ENCODE data around the gene NFIA. TPM values are rescaled to one million over a fixed set of nuclear protein-coding genes. Genes with fewer than 3 reads are reported as not detected.
A peak's percentile ranks its signal among the peaks of the same experiment; 100 is the strongest.

The NFIA gene
- total and polyA plus RNA-seq, 10 of the 15 experiments (the other 5 are each of a cell fraction or from before 2014, with no cell fraction given): 0.10 to 0.16 TPM; not detected in 8

- TF ChIP-seq CREM (IDR thresholded peaks at IDR 0.05; ENCODE audit: low read depth) (no peak), RFX5 (IDR thresholded peaks at IDR 0.05; ENCODE audit: low read depth, low read length) (no peak), NKRF (conservative IDR thresholded peaks at IDR 0.05) (no peak)
- TF ChIP-seq, protein P1, sequence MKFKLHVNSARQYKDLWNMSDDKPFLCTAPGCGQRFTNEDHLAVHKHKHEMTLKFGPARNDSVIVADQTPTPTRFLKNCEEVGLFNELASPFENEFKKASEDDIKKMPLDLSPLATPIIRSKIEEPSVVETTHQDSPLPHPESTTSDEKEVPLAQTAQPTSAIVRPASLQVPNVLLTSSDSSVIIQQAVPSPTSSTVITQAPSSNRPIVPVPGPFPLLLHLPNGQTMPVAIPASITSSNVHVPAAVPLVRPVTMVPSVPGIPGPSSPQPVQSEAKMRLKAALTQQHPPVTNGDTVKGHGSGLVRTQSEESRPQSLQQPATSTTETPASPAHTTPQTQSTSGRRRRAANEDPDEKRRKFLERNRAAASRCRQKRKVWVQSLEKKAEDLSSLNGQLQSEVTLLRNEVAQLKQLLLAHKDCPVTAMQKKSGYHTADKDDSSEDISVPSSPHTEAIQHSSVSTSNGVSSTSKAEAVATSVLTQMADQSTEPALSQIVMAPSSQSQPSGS (IDR thresholded peaks at IDR 0.05; ENCODE audit: low read length): no peak
Measured at GRCh38 chr1:61035880-61036279, 46.5 kb upstream of the NFIA start (continued).

DNA sequence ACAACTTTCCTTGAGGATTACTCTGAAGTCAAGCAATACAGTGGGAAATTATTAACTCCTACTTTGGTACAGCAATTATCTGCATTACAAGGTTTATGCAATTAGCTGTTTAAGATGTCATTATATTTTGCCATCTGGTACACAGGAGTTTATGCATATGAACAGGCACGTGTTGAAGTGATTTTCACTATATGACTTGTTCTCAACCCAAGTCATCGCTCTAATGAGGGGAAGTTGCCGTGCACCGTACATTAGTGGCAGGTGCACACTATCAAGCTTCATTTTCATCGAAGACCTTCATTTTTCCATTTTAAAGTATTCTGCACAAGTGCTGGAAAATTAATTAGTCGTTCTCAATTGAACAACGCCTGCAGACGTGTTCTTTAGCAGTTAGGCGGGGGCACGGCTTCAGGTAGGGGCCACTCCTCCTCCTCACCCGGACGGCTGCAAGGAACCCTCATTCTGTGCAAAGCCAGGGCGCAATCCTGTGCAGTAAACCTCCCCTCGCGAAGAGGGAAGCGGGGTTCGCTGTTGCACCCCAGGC is 39.8 kb upstream of the NFIA start:
- ATAC-seq (peak; percentile 34; the same call in 2 of the 3 replicates), FAIRE-seq (no peak), DNase-seq (ENCODE audit: low read depth, low spot score) (no peak)
- ChIA-PET SMC1A (ENCODE audit: uncharacterized antibody, unreplicated experiment) (interaction anchor here (1.0 kb wide), 1 partner anchor 194 kb away, joined by 3 read pairs; no protein-coding TSS in a partner anchor), CTCF (interaction anchor here (0.9 to 2.2 kb wide), 8 partner anchors 13 to 762 kb away, joined by 3 to 13 read pairs (median 4); no protein-coding TSS in a partner anchor), RAD21 (ENCODE audit: unreplicated experiment) (interaction anchor here (1.0 to 1.5 kb wide), 3 partner anchors 64 to 1071 kb away, joined by 4 to 8 read pairs (median 5); no protein-coding TSS in a partner anchor), POLR2A (no interaction called here)
- intact Hi-C loops (cut with micrococcal nuclease; ENCODE audit: unreplicated experiment): loop anchor here (2.0 to 10.0 kb wide), 5 partner anchors 64 to 1065 kb away; no protein-coding TSS in a partner anchor
- no TSS peak for BruUV-seq (replicated peaks)
- Histone ChIP-seq H3K27ac (ENCODE audit: control insufficient read depth, insufficient read depth) (no peak overlapping the region), H3K79me2 (ENCODE audit: control insufficient read depth, insufficient read depth, low read length) (no peaks in the 10 kb centered on the region), H3K27me3 (replicated peaks in 1 of 2; ENCODE audit: control insufficient read depth in 2 of 2, insufficient read depth in 2 of 2, low read length in 1 of 2) (peaks cover 0 to 2% of the 10 kb centered on the region in 2 experiments; a peak in 1 of 4 replicates), H4K20me1 (ENCODE audit: control insufficient read depth, insufficient read depth) (no peaks in the 10 kb centered on the region), H3K9ac (ENCODE audit: control insufficient read depth, insufficient read depth, low read length) (no peak overlapping the region), H3K36me3 (ENCODE audit: control insufficient read depth in 2 of 2, insufficient read depth in 2 of 2, low read length in 1 of 2) (no peaks in the 10 kb centered on the region), H3K4me2 (ENCODE audit: control insufficient read depth, insufficient read depth) (no peak overlapping the region), H3K4me1 (ENCODE audit: control insufficient read depth, insufficient read depth, low read length) (no peaks in the 10 kb centered on the region), H3K9me3 (replicated peaks; ENCODE audit: control insufficient read depth, insufficient read depth, low read length) (no peaks in the 10 kb centered on the region), H3K4me3 (no peak overlapping the region), H2AFZ (ENCODE audit: control insufficient read depth, low read depth, low read length) (no peak overlapping the region)
- 40% methylated on average over 17 of the region's 17 CpGs for WGBS (ENCODE audit: insufficient coverage, insufficient replicate concordance, low lambda C conversion rate, missing lambda C conversion rate)
- in situ Hi-C loops (cut with MboI): loop anchor here (5.0 kb wide), 1 partner anchor 405 kb away; no protein-coding TSS in a partner anchor
- TF ChIP-seq EZH2 (IDR thresholded peaks at IDR 0.05; ENCODE audit: borderline replicate concordance, control insufficient read depth, low read depth, low read length): no peak
- no peak for TF ChIP-seq IRF3 (IDR thresholded peaks at IDR 0.05)
- TF ChIP-seq ZNF622 (IDR thresholded peaks at IDR 0.05): no peak
- TF ChIP-seq ZZZ3 (IDR thresholded peaks at IDR 0.05; ENCODE audit: control insufficient read depth, insufficient read length, low read depth): no peak
- no peak for TF ChIP-seq ETV6 (conservative IDR thresholded peaks at IDR 0.05 in 1 of 2, IDR thresholded peaks at IDR 0.05 in 1 of 2; ENCODE audit: borderline replicate concordance in 1 of 2, low read depth in 1 of 2)
- TF ChIP-seq NFYA (IDR thresholded peaks at IDR 0.05; ENCODE audit: borderline replicate concordance, low read depth, low read length): no peak
- TF ChIP-seq, protein P2, sequence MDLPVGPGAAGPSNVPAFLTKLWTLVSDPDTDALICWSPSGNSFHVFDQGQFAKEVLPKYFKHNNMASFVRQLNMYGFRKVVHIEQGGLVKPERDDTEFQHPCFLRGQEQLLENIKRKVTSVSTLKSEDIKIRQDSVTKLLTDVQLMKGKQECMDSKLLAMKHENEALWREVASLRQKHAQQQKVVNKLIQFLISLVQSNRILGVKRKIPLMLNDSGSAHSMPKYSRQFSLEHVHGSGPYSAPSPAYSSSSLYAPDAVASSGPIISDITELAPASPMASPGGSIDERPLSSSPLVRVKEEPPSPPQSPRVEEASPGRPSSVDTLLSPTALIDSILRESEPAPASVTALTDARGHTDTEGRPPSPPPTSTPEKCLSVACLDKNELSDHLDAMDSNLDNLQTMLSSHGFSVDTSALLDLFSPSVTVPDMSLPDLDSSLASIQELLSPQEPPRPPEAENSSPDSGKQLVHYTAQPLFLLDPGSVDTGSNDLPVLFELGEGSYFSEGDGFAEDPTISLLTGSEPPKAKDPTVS (IDR thresholded peaks at IDR 0.05; ENCODE audit: low read depth, low read length): no peak
- TF ChIP-seq SUZ12 (IDR thresholded peaks at IDR 0.05; ENCODE audit: unreplicated experiment): no peak
- no peak for TF ChIP-seq SIX5 (IDR thresholded peaks at IDR 0.05; ENCODE audit: low read depth, low read length, severe bottlenecking)
- no peak for TF ChIP-seq EGR1 (IDR thresholded peaks at IDR 0.05; ENCODE audit: borderline replicate concordance in 1 of 2, low read depth in 2 of 2, low read length in 2 of 2)
- TF ChIP-seq MYC (IDR thresholded peaks at IDR 0.05; ENCODE audit: insufficient read depth, insufficient read length, insufficient replicate concordance, low read length, severe bottlenecking): no peak

All from GM12878 (cell line).